Measurements from ENCODE around the gene LRP8. TPM values are rescaled to one million over a fixed set of nuclear protein-coding genes. Genes with fewer than 3 reads are reported as not detected.
A peak's percentile ranks its signal among the peaks of the same experiment; 100 is the strongest.

LRP8 gene
- total and polyA plus RNA-seq, 4 donors, result 2.6 to 20.0 (median 9.6) TPM

DNA sequence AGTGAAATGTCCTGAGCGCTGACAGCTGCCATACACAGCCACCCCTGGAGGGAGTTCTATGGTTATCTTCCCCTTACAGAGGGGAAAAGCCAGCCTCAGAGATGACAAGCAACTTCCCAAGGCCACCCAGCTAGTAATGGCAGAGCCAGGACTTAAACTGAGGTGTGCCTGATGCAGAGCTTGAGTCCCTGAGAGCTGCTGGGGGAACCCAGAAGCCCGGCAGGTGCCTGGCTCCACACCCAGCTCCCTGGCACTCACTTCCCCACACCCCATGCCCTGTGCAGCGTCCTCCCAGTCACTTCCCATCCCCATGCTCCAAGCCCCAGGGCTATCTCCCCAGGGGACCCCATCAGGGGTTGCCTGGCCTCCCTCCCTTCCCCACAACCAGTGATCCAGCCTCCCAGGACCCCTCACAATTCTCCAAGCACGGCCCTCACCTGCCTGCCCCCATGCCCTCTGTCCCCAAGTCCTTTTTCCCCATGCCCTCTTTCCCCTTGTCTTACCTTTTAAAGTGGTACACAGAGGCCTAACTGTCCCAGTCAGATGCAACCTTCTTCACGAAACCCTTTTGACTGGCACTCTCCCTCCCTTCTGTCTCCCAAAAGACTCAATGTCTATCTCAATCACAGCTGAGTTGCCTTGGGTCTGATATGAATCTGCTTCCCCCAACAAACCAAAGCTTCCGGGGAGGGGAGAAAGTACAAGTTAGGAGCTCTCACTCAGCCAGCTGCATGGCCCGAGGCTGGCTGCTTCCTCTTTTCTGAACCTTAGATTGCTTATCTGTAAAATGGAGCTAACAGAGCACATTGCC lies 39.8 kb upstream of the LRP8 start:
- TF ChIP-seq, protein P1, sequence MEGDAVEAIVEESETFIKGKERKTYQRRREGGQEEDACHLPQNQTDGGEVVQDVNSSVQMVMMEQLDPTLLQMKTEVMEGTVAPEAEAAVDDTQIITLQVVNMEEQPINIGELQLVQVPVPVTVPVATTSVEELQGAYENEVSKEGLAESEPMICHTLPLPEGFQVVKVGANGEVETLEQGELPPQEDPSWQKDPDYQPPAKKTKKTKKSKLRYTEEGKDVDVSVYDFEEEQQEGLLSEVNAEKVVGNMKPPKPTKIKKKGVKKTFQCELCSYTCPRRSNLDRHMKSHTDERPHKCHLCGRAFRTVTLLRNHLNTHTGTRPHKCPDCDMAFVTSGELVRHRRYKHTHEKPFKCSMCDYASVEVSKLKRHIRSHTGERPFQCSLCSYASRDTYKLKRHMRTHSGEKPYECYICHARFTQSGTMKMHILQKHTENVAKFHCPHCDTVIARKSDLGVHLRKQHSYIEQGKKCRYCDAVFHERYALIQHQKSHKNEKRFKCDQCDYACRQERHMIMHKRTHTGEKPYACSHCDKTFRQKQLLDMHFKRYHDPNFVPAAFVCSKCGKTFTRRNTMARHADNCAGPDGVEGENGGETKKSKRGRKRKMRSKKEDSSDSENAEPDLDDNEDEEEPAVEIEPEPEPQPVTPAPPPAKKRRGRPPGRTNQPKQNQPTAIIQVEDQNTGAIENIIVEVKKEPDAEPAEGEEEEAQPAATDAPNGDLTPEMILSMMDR (IDR thresholded peaks at IDR 0.05; ENCODE audit: control extremely low read depth, extremely low read depth), result no peak
- ATAC-seq (ENCODE audit: insufficient read depth, low FRiP score), result no peak
- Histone ChIP-seq H3K36me3 (ENCODE audit: control insufficient read depth in 4 of 4, insufficient read depth in 4 of 4, low read length in 4 of 4) (no peaks in the 10 kb centered on the region), H3K4me3 (no peak overlapping the region), H3K27me3 (ENCODE audit: control insufficient read depth in 3 of 3, insufficient read depth in 3 of 3, low read length in 2 of 3) (no peaks in the 10 kb centered on the region), H3K9ac (ENCODE audit: insufficient read depth in 1 of 2, low read length in 2 of 2) (no peak overlapping the region), H3K9me3 (ENCODE audit: control insufficient read depth in 4 of 4, insufficient read depth in 3 of 4, low read length in 3 of 4) (peaks cover 0 to 2% (median 0%) of the 10 kb centered on the region in 4 donors), H3K4me1 (ENCODE audit: control insufficient read depth in 5 of 5, insufficient read depth in 5 of 5, low read length in 5 of 5) (peaks cover 0 to 8% (median 0%) of the 10 kb centered on the region in 5 donors), H3K27ac (ENCODE audit: low read depth in 1 of 2, low read length in 1 of 2) (no peak overlapping the region)
- 50 to 65% methylated on average over 7 of the region's 7 CpGs for WGBS, 2 donors
- DNase-seq, result peak in 1 of 3 donors; percentile 12

DNA sequence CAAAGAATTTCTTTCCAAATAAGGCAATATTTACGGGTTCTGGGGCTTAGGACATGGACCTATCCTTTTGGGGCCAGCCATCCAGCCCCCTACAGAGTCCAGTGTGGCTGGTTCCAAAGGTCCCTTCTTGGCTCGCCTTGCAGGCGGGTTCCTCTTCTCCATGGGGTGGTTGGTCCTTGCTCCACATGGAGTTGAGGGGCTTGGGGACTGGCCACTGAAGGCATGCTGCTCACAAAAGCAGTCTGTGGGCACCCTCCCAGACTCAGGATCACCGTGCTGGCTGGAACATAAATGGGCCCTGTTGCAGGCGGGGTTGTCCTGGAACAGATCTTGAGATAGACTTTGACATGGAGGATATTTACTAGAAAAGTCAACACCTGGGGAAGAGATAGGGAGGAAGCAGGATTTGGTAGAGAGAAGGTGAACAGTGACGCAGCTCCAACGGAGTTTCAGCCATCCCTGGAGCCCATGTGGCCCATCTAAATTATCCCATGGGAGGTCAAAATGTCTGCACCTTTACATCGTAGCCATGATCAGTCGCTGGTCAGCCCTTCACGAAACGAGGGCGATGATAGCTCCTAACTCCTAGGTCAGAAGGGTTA lies 39.1 kb upstream of the LRP8 start:
- no peaks in the 10 kb centered on the region for H3K36me3 ChIP-seq (ENCODE audit: control insufficient read depth in 4 of 4, insufficient read depth in 4 of 4, low read length in 4 of 4)
- DNase-seq, result no peak
- H3K9ac ChIP-seq (ENCODE audit: insufficient read depth in 1 of 2, low read length in 2 of 2), result no peak overlapping the region
- no peak overlapping the region for H3K4me3 ChIP-seq
- no peaks in the 10 kb centered on the region for H3K27me3 ChIP-seq (ENCODE audit: control insufficient read depth in 3 of 3, insufficient read depth in 3 of 3, low read length in 2 of 3)
- H3K4me1 ChIP-seq (ENCODE audit: control insufficient read depth in 5 of 5, insufficient read depth in 5 of 5, low read length in 5 of 5), result peaks cover 0 to 8% (median 0%) of the 10 kb centered on the region in 5 donors
- no peak overlapping the region for H3K27ac ChIP-seq (ENCODE audit: low read depth in 1 of 2, low read length in 1 of 2)
- peaks cover 0 to 2% (median 0%) of the 10 kb centered on the region in 4 donors for H3K9me3 ChIP-seq (ENCODE audit: control insufficient read depth in 4 of 4, insufficient read depth in 3 of 4, low read length in 3 of 4)
- TF ChIP-seq, protein P1 (IDR thresholded peaks at IDR 0.05; ENCODE audit: control extremely low read depth, extremely low read depth), result no peak
- 94 to 95% methylated on average over 12 of the region's 12 CpGs for WGBS, 2 donors
- ATAC-seq (ENCODE audit: insufficient read depth, low FRiP score), result no peak

DNA sequence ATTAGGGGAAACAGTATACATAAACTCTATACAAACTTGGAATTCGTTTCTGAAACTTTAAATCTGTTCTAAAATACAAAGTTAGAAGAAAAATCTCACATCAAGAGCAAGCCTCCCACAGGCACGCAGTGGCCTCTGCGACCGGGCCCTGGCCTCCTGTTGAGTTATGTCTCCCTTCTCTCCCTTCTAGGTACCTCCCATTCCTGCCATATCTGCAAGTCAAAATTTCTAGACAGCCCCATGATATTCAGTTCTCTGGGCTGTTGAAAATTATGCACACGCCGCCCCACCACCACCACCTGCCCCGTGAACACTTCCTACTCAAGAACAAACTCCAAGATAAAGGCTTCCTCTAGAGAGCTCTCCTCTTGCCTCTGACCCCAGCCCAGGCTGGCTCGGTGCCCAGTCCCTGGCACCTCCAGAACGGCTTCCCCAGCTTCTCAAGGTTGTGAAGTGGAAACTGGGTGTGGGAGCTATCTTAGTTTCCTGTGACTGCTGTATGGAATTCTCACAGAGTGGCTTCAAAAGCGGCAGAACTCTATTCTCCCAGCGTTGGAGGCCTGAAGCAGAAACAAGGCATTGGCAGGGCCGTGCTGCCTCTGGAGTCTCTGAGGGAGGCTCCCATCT lies 37.7 kb upstream of the LRP8 start:
- Histone ChIP-seq H3K4me3 (no peak overlapping the region), H3K27ac (ENCODE audit: low read depth in 1 of 2, low read length in 1 of 2) (no peak overlapping the region), H3K36me3 (ENCODE audit: control insufficient read depth in 4 of 4, insufficient read depth in 4 of 4, low read length in 4 of 4) (no peaks in the 10 kb centered on the region), H3K4me1 (ENCODE audit: control insufficient read depth in 5 of 5, insufficient read depth in 5 of 5, low read length in 5 of 5) (peaks cover 0 to 8% (median 0%) of the 10 kb centered on the region in 5 donors), H3K9me3 (ENCODE audit: control insufficient read depth in 4 of 4, insufficient read depth in 3 of 4, low read length in 3 of 4) (peaks cover 0 to 2% (median 0%) of the 10 kb centered on the region in 4 donors), H3K27me3 (ENCODE audit: control insufficient read depth in 3 of 3, insufficient read depth in 3 of 3, low read length in 2 of 3) (no peaks in the 10 kb centered on the region), H3K9ac (ENCODE audit: insufficient read depth in 1 of 2, low read length in 2 of 2) (no peak overlapping the region)
- ATAC-seq (ENCODE audit: insufficient read depth, low FRiP score) (no peak), DNase-seq (peak; percentile 66 to 86 (median 79))
- 45 to 61% methylated on average over 12 of the region's 12 CpGs for WGBS, 2 donors
- TF ChIP-seq, protein P1 (IDR thresholded peaks at IDR 0.05; ENCODE audit: control extremely low read depth, extremely low read depth), result no peak
